ENCODE results near the gene WDR81. TPM values are rescaled to one million over a fixed set of nuclear protein-coding genes. Genes with fewer than 3 reads are reported as not detected.
"Not testable (repeated sequence)": the region's sequence is repeated elsewhere in the genome, so short reads cannot be mapped to it uniquely, and the experiment has no call there.

The WDR81 gene
- total RNA-seq, 2 donors from 2014 or later = 13.4 to 17.9 TPM

DNA sequence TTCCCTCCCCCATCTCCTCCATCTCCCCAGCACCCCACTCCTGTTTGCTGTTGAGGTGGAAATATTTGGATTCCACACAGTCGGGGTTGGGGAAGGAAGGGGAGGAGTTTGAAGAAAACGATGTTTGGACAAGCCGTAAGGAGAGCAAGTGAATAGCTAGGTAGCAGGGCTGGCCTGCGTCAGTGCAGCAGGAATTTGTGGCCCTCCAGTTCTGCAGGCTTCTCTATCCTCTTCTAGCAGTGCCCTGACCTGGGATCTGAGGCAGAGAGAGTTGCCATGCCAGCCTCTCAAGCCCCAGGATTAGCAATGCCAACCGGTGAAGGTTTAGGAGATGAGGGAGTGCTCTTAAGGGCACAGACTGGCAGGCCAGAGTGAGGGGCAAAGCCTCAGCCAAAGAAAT lies 26.8 kb upstream of the WDR81 start:
- no peaks in the 10 kb centered on the region for H3K4me1 ChIP-seq (ENCODE audit: control insufficient read depth, insufficient read depth, low read length)
- Mint-ChIP-seq H3K4me3 (no peak overlapping the region), H3K27me3 (ENCODE audit: insufficient read depth) (peaks cover 6% of the 10 kb centered on the region), H3K27ac (no peak overlapping the region), H3K9me3 (peaks cover 9% of the 10 kb centered on the region), H3K4me1 (peaks cover 1% of the 10 kb centered on the region), H3K36me3 (ENCODE audit: low read depth) (no peaks in the 10 kb centered on the region)
- H3K4me3 ChIP-seq (ENCODE audit: low read length) = no peak overlapping the region
- H3K27ac ChIP-seq (ENCODE audit: low read depth, low read length) = no peak overlapping the region
- no peak overlapping the region for H3K9ac ChIP-seq (ENCODE audit: extremely low read depth, low read length, poor library complexity, severe bottlenecking)
- no peak for TF ChIP-seq CTCF (conservative IDR thresholded peaks at IDR 0.05)
- no peaks in the 10 kb centered on the region for H3K9me3 ChIP-seq (ENCODE audit: control insufficient read depth, low read length)
- H3K27me3 ChIP-seq (ENCODE audit: control insufficient read depth, insufficient read depth, low read length, poor library complexity, severe bottlenecking) = no peaks in the 10 kb centered on the region
- H3K36me3 ChIP-seq (ENCODE audit: control insufficient read depth, insufficient read depth, low read length) = no peaks in the 10 kb centered on the region
- no peak for DNase-seq
- WGBS, 2 experiments (ENCODE audit: insufficient coverage in 1 of 2, insufficient read length in 1 of 2) = 65 to 82% methylated on average over 4 to 5 of the region's 5 CpGs

GRCh38 chr17:1699891-1700290 lies 24.6 kb upstream of the WDR81 start:
- 67 to 90% methylated on average over 4 to 5 of the region's 5 CpGs for WGBS, 2 experiments (ENCODE audit: insufficient coverage in 1 of 2, insufficient read length in 1 of 2)
- H3K9me3 Mint-ChIP-seq; H3K36me3 Mint-ChIP-seq (ENCODE audit: low read depth): not testable (repeated sequence)

GRCh38 chr17:1703063-1703462 lies 21.4 kb upstream of the WDR81 start:
- peaks cover 7% of the 10 kb centered on the region for H3K27me3 Mint-ChIP-seq (ENCODE audit: insufficient read depth)
- Histone ChIP-seq H3K27me3 (ENCODE audit: control insufficient read depth, insufficient read depth, low read length, poor library complexity, severe bottlenecking) (no peaks in the 10 kb centered on the region), H3K4me3 (ENCODE audit: low read length) (no peak overlapping the region), H3K9ac (ENCODE audit: extremely low read depth, low read length, poor library complexity, severe bottlenecking) (no peak overlapping the region), H3K27ac (ENCODE audit: low read depth, low read length) (no peak overlapping the region), H3K36me3 (ENCODE audit: control insufficient read depth, insufficient read depth, low read length) (no peaks in the 10 kb centered on the region), H3K9me3 (ENCODE audit: control insufficient read depth, low read length) (no peaks in the 10 kb centered on the region), H3K4me1 (ENCODE audit: control insufficient read depth, insufficient read depth, low read length) (no peaks in the 10 kb centered on the region)
- H3K36me3 Mint-ChIP-seq (ENCODE audit: low read depth) = no peaks in the 10 kb centered on the region
- no peaks in the 10 kb centered on the region for H3K9me3 Mint-ChIP-seq
- 76 to 77% methylated on average over 3 of the region's 4 CpGs for whole genome bisulfite sequencing, 2 experiments (ENCODE audit: insufficient coverage in 1 of 2, insufficient read length in 1 of 2)
- no peak for DNase-seq
- TF ChIP-seq CTCF (conservative IDR thresholded peaks at IDR 0.05) = no peak
- H3K27ac Mint-ChIP-seq = no peak overlapping the region
- H3K4me3 Mint-ChIP-seq = no peak overlapping the region
- no peaks in the 10 kb centered on the region for H3K4me1 Mint-ChIP-seq

More at GRCh38 chr17:1699891-1700290, 24.6 kb upstream of the WDR81 start:
- H3K27ac Mint-ChIP-seq; H3K27me3 Mint-ChIP-seq (ENCODE audit: insufficient read depth); H3K9me3 ChIP-seq (ENCODE audit: control insufficient read depth, low read length); H3K27ac ChIP-seq (ENCODE audit: low read depth, low read length); H3K36me3 ChIP-seq (ENCODE audit: control insufficient read depth, insufficient read depth, low read length); H3K9ac ChIP-seq (ENCODE audit: extremely low read depth, low read length, poor library complexity, severe bottlenecking); H3K27me3 ChIP-seq (ENCODE audit: control insufficient read depth, insufficient read depth, low read length, poor library complexity, severe bottlenecking); H3K4me3 ChIP-seq (ENCODE audit: low read length); H3K4me3 Mint-ChIP-seq; H3K4me1 Mint-ChIP-seq; H3K4me1 ChIP-seq (ENCODE audit: control insufficient read depth, insufficient read depth, low read length); DNase-seq: not testable (repeated sequence)

GRCh38 chr17:1705004-1705403 lies 19.5 kb upstream of the WDR81 start:
- Histone ChIP-seq H3K4me1 (ENCODE audit: control insufficient read depth, insufficient read depth, low read length) (no peaks in the 10 kb centered on the region), H3K36me3 (ENCODE audit: control insufficient read depth, insufficient read depth, low read length) (no peaks in the 10 kb centered on the region), H3K4me3 (ENCODE audit: low read length) (no peak overlapping the region), H3K27ac (ENCODE audit: low read depth, low read length) (no peak overlapping the region), H3K9ac (ENCODE audit: extremely low read depth, low read length, poor library complexity, severe bottlenecking) (no peak overlapping the region), H3K9me3 (ENCODE audit: control insufficient read depth, low read length) (no peaks in the 10 kb centered on the region), H3K27me3 (ENCODE audit: control insufficient read depth, insufficient read depth, low read length, poor library complexity, severe bottlenecking) (no peaks in the 10 kb centered on the region)
- Mint-ChIP-seq H3K27ac (no peak overlapping the region), H3K4me1 (no peaks in the 10 kb centered on the region), H3K4me3 (no peak overlapping the region), H3K27me3 (ENCODE audit: insufficient read depth) (peaks cover 9% of the 10 kb centered on the region), H3K9me3 (no peaks in the 10 kb centered on the region), H3K36me3 (ENCODE audit: low read depth) (no peaks in the 10 kb centered on the region)
- WGBS, 2 experiments (ENCODE audit: insufficient coverage in 1 of 2, insufficient read length in 1 of 2) = 83 to 88% methylated on average over 7 of the region's 7 CpGs
- no peak for TF ChIP-seq CTCF (conservative IDR thresholded peaks at IDR 0.05)
- DNase-seq = no peak
